Kidney (tissue), 14 donors: ENCODE measurements around the gene SKI. TPM values are rescaled to one million over a fixed set of nuclear protein-coding genes. Genes with fewer than 3 reads are reported as not detected.

ENCODE experiments used
- DNase-seq, 5 donors: peaks; one replicate each; pipeline ENCODE4 v3.0.0-alpha.2; 2013 to 2020
- FAIRE-seq: peaks from 2 replicates; lab custom pipeline; 2012; peaks lifted over from hg19 to GRCh38; lab: Jason Lieb, UNC
- H3K27ac ChIP-seq, 2 donors: one replicate each; pipeline ENCODE4 v1.7.0; 2013; ENCODE audit warnings: low read depth in 2 of 2, low read length in 2 of 2, inconsistent platforms in 1 of 2
- H3K27me3 ChIP-seq: one replicate; pipeline ENCODE4 v1.7.1; 2013; ENCODE audit warnings: low read length, inconsistent platforms; ENCODE audit not compliant: control insufficient read depth, insufficient read depth
- H3K36me3 ChIP-seq, 3 donors: one replicate each; pipeline versions ENCODE4 v1.7.0 to v1.7.1; 2013; ENCODE audit warnings: low read length in 3 of 3, control low read depth in 1 of 3, inconsistent platforms in 1 of 3; ENCODE audit not compliant: insufficient read depth in 3 of 3, control insufficient read depth in 2 of 3
- H3K4me1 ChIP-seq, 3 donors: one replicate each; pipeline versions ENCODE4 v1.7.0 to v1.7.1; 2013; ENCODE audit warnings: low read length in 3 of 3, inconsistent platforms in 1 of 3, low read depth in 1 of 3; ENCODE audit not compliant: control insufficient read depth in 2 of 3, insufficient read depth in 2 of 3
- H3K4me3 ChIP-seq, 3 donors: one replicate each; pipeline versions ENCODE4 v1.7.0 to v1.8.1; 2013; ENCODE audit warnings: low read length in 3 of 3, control low read depth in 1 of 3, inconsistent platforms in 1 of 3
- H3K9ac ChIP-seq, 3 donors: one replicate each; pipeline versions ENCODE4 v1.7.0 to v1.7.1; 2013; ENCODE audit warnings: low read length in 3 of 3, control low read depth in 1 of 3, inconsistent platforms in 1 of 3
- H3K9me3 ChIP-seq, 3 donors: one replicate each; pipeline versions ENCODE4 v1.7.0 to v1.7.1; 2013; ENCODE audit warnings: low read length in 3 of 3, control low read depth in 1 of 3, inconsistent platforms in 1 of 3; ENCODE audit not compliant: control insufficient read depth in 2 of 3, insufficient read depth in 1 of 3
- CTCF ChIP-seq: IDR thresholded peaks from 3 replicates; pipeline ENCODE4 v1.5.1; 2012; ENCODE audit warnings: mild to moderate bottlenecking, moderate library complexity, borderline replicate concordance; ENCODE audit not compliant: insufficient read depth; ENCODE audit errors: extremely low read depth
- intact Hi-C: fragments of 100-400 bp; cut with DNase I; formaldehyde crosslinking; loops from one replicate; pipeline ENCODE4 v1.11.1; 2022
- polyA plus RNA-seq: library from polyadenylated mRNA; stranded (reverse); fragments of 350-450 nt; fragmentation: Illumina TruSeq; extraction: RNeasy Lipid Tissue Mini Kit (QIAGEN cat#74804); gene quantifications from one replicate; pipeline ENCODE4 v1.2.3, GENCODE V29; 2014; ENCODE audit warnings: low read depth, low replicate concordance; ENCODE audit not compliant: insufficient read depth
- total RNA-seq: library from RNA; stranded (reverse); fragmentation: NEBNext Ultra II Directional; extraction: Animal tissue kit (Norgen Biotek cat#: 25700); gene quantifications from one replicate; pipeline ENCODE4 v1.2.1, GENCODE V29; 2021
- donor health status: control.
- donor health status: control.
- donor health status: control.
- donor health status: control.
- donor health status: control.
- donor health status: DM: yes; HTN: yes; CAD: no.
- donor health status: Normal renal cell carcinoma (clear cell type).

Gene SKI
- total and polyA plus RNA-seq, 2 donors from 2014 or later, result 9.2 to 78.6 TPM

GRCh38 chr1:2235300-2235998, 7.3 kb downstream of the SKI start:
- Histone ChIP-seq H3K4me1 (peaks cover 0 to 87% (median 63%) of the 10 kb centered on the region in 3 donors), H3K9ac (no peak overlapping the region), H3K27ac (peak overlapping the region in 1 of 2 donors; percentile 51), H3K4me3 (no peak overlapping the region), H3K9me3 (no peaks in the 10 kb centered on the region), H3K36me3 (no peaks in the 10 kb centered on the region), H3K27me3 (no peaks in the 10 kb centered on the region)
- FAIRE-seq (no peak), DNase-seq (peak in 1 of 5 donors; percentile 70)
- TF ChIP-seq CTCF, result no peak
- intact Hi-C loops, result no loop called here

GRCh38 chr1:2236695-2237677, 8.9 kb downstream of the SKI start:
- Histone ChIP-seq H3K9me3 (no peaks in the 10 kb centered on the region), H3K36me3 (peaks cover 0 to 3% (median 0%) of the 10 kb centered on the region in 3 donors), H3K27ac (no peak overlapping the region), H3K4me1 (peaks cover 0 to 80% (median 63%) of the 10 kb centered on the region in 3 donors), H3K4me3 (no peak overlapping the region), H3K27me3 (no peaks in the 10 kb centered on the region), H3K9ac (no peak overlapping the region)
- peak in 2 of 5 donors; percentile 41 to 64 for DNase-seq
- no peak for FAIRE-seq
- TF ChIP-seq CTCF, result no peak
- intact Hi-C loops, result no loop called here

- intact Hi-C loops, result no loop called here
- no peak overlapping the region for H3K4me3 ChIP-seq
- no peak for FAIRE-seq
These were observed 9.7 kb downstream of the SKI start for GRCh38 chr1:2237773-2238172.

More at GRCh38 chr1:2237773-2238172, 9.7 kb downstream of the SKI start:
- H3K27ac ChIP-seq, result no peak overlapping the region
- H3K9ac ChIP-seq, result no peak overlapping the region
- H3K36me3 ChIP-seq, result peaks cover 0 to 3% (median 0%) of the 10 kb centered on the region in 3 donors
- no peaks in the 10 kb centered on the region for H3K9me3 ChIP-seq
- DNase-seq, result peak in 2 of 5 donors; percentile 44 to 78
- no peaks in the 10 kb centered on the region for H3K27me3 ChIP-seq
- H3K4me1 ChIP-seq, result peaks cover 0 to 73% (median 62%) of the 10 kb centered on the region in 3 donors
- no peak for TF ChIP-seq CTCF
